ENCODE data around the gene MTHFD1L.
"Not testable (repeated sequence)": the region's sequence is repeated elsewhere in the genome, so short reads cannot be mapped to it uniquely, and the experiment has no call there.

MTHFD1L gene

GRCh38 chr6:151095538-151096254 lies 230.2 kb downstream of the MTHFD1L start:
- no peak for DNase-seq (ENCODE audit: low spot score)

- DNase-seq (ENCODE audit: low spot score) = no peak
These were observed 230.7 kb downstream of the MTHFD1L start for GRCh38 chr6:151096255-151096612.

DNA sequence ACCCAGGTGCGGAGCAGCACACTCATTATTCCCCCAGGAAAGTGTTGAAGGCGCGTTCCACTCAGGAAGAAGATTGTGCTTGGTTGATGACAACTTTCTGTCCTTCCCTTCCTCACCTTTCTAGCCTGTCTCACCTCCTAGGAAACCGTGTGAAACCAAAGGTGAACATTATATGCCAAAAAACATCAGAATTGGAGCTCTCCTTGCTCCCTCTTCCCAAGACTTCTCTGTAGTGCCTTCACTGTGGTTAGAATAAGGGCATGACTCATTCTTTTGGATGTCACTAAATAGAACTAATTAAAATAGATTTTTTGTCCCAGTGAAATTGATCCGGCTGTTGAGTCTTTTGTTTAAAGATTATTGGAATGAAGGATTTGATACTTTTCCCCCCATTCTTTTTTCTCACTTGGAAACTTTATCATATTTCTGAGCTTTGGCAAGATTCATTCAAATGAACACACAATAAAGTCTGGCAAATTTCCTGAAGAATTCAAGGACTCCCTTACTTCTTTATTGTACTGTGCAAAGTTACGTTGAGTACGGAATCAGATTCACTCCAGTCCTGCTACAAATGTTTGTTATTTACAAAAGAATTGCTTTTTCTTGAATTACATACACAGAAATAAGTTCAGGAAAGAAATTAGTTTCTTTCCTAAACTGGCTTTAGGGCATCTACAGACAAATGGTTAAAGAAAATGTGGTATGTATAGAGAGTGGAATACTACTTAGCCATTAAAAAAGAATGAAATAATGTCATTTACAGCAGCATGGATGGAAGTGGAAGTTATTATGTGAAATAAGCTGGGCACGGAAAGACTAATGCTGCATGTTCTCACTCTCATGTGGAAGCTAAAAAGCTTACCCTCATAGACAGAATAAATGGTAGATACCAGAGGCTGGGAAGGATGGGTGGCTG lies 231.4 kb downstream of the MTHFD1L start:
- DNase-seq (ENCODE audit: low spot score) = no peak

DNA sequence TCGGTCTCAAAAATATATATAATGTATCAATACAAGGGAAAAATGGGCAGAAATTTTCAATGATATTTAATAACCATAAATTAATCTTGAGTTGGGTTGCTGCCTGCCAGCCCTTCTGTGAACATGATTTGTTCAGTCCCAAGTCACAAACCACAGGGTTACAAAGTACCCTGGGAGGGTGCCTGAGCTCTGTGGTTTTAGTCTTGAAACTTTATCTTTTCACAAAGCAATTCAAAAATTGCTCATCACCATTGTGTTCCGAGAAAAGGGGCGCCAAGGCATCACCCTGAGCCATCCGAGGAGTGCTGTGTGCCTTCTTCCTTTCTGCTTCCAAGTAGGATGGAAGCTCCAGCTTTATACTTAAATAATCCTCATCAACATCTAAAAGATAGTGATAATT lies 232.7 kb downstream of the MTHFD1L start:
- DNase-seq (ENCODE audit: low spot score) = no peak

- no peak for DNase-seq (ENCODE audit: low spot score)
These were observed 234.8 kb downstream of the MTHFD1L start for GRCh38 chr6:151100326-151100725.

GRCh38 chr6:151101161-151101815 lies 235.8 kb downstream of the MTHFD1L start:
- no peak for DNase-seq (ENCODE audit: low spot score)

- no peak for DNase-seq (ENCODE audit: low spot score)
These were observed 236.6 kb downstream of the MTHFD1L start for GRCh38 chr6:151101816-151102694.

- no peak for DNase-seq (ENCODE audit: low spot score)
These were observed 237.8 kb downstream of the MTHFD1L start for GRCh38 chr6:151103266-151103665.

- no peak for DNase-seq (ENCODE audit: low spot score)
These were observed 242.5 kb downstream of the MTHFD1L start for GRCh38 chr6:151107897-151108427.

DNA sequence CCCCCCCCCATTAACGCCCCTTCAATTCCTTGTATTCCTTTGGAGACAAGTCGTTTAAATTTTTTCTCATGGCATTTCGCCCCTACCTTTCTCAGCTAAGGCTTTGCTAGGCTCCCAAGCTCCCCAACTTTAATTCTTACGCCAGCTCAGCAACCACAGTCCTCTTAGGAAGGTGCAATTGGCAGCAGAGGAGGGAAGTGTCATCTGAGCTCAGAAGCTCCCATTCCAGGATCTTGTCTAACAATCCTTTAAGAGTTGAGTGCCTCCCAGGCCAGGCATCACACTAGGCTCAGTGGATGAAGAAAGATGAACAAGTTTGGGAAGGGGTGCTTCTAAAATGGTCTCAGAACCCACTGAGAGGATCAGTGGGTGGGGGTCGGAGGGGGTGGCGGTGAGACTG lies 243.0 kb downstream of the MTHFD1L start:
- DNase-seq (ENCODE audit: low spot score) = no peak

- DNase-seq (ENCODE audit: low spot score) = no peak
These were observed 243.9 kb downstream of the MTHFD1L start for GRCh38 chr6:151109361-151109760.

- DNase-seq (ENCODE audit: low spot score) = no peak
These were observed 244.5 kb downstream of the MTHFD1L start for GRCh38 chr6:151109869-151110575.

- no peak for DNase-seq (ENCODE audit: low spot score)
These were observed 245.0 kb downstream of the MTHFD1L start for GRCh38 chr6:151110576-151110905.

DNA sequence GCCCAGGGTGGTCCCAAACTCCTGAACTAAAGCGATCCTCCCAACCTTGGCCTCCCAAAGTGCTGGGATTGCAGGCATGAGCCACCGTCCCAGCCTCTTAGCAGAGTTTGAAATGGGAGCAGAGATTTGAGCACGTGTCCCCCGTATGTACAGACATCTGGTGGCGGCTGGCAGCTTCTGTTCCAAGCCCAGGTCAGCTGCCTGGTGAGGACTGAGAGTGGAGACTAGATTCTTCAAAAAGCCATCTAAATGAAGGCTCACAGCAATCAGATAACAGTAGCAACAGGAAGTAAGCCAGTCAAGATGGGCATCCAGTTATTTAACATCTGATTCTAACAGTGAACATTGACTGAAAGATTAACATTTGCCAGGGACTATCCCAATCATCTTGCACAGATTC lies 246.2 kb downstream of the MTHFD1L start:
- DNase-seq (ENCODE audit: low spot score) = no peak

DNA sequence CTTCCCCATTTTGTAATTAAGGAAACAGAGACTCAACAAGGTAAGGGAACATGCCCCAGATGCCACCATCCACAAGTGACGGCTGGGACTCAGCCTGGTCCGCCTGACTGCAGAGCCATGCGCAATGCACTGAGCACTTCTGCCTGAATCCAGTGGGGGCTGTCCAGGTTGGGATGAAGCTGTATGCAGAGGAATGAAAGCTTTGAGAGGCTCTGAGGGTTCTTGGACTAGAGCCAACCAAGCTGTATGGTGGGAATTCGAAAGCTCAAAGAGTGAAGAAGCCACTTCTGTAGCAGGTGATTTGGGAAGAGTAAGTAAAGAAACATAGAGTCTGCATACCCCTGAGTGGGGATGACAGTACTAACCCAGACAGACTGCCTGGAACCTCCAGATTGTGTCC lies 246.6 kb downstream of the MTHFD1L start:
- no peak for DNase-seq (ENCODE audit: low spot score)

- DNase-seq (ENCODE audit: low spot score) = not testable (repeated sequence)
These were observed 247.4 kb downstream of the MTHFD1L start for GRCh38 chr6:151112884-151113283.

DNA sequence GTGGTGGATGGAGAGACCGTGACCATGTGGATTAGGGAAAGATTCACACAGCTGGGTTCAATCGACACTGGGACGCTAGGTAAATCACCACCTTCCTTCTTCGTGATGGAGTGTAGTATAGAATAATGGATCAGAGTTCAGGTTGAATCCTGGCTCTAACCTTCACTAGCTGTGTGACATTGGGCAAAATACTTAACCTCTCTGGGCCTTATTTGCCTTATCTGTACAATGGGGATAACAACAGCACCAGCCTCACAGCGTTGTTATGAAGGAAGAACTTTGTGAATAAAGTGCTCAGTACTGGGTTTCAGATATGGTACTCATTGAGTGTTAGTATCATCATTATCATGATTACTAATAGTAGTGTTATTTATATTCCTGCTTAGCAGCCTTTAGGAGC lies 248.1 kb downstream of the MTHFD1L start:
- no peak for DNase-seq (ENCODE audit: low spot score)

DNA sequence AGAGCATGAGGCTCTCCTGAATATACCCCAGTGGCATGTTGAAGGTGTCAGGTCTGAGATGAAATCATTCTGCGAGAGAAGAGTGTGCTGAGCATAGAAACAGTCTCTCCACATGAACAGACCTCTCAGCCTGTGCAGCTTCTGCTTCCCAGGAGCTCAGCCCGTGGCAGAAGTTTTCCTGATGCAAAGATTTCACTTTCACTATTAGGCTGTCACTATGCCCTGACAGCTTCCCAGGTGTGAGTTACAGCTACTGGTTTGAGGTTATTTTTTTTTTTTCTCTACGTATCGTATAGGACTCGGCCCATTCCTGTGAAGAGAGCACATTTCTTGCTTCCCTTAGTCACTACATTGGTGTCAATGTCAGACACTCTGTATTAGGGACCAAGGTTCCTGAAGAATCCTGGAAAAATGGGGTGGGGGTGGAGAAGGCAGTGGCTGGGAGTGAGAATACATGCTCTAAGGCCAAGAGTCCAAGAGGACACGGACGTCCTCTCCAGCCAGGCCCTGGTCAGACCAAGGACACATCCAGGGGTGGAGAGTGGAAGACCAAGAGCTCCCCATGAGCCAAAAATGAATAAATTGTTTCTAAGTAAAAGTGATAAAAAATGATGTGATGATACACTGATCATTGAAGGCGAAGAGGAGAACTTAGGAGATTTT lies 253.1 kb downstream of the MTHFD1L start:
- DNase-seq (ENCODE audit: low spot score) = no peak

- no peak for DNase-seq (ENCODE audit: low spot score)
These were observed 254.5 kb downstream of the MTHFD1L start for GRCh38 chr6:151119823-151120524.

DNA sequence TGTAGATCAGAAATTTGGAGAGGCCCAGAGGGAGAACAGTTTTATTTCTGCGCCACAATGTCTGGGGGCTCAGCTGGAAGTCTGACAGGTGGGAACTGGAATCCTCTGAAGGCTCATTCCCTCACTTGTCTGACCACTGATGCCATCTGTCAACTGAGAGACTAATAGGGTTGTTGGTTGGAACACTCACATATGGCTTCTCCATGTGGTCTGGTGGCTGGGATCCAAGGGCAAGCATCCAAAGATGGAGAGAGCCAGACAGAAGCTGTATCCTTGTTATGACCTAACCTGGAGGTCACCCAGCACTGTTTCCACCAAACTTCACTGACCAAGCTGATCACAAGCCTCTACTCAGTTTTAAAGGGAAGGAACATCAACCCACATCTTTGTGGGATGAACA lies 256.4 kb downstream of the MTHFD1L start:
- no peak for DNase-seq (ENCODE audit: low spot score)

Data from iPS-NIHi11 (cell line).